Chondrocyte (in vitro differentiated cells): Measurements from ENCODE around the gene VSIG8. TPM values are rescaled to one million over a fixed set of nuclear protein-coding genes. Genes with fewer than 3 reads are reported as not detected.

Experiments
- DNase-seq: peaks from one replicate; pipeline ENCODE4 v3.0.0; 2021; ENCODE audit warnings: mixed read lengths, low spot score
- H3K27ac Mint-ChIP-seq: one replicate; pipeline ENCODE4 v1.8.0; 2021; ENCODE audit warnings: mild to moderate bottlenecking, moderate library complexity, mixed read lengths; ENCODE audit not compliant: unreplicated experiment
- H3K27me3 Mint-ChIP-seq: 2 replicates; pipeline ENCODE4 v1.8.0; 2021; ENCODE audit warnings: low read depth, mixed read lengths
- H3K36me3 Mint-ChIP-seq: 2 replicates; pipeline ENCODE4 v1.8.0; 2021; ENCODE audit warnings: low read depth, mixed read lengths
- H3K4me1 Mint-ChIP-seq: 2 replicates; pipeline ENCODE4 v1.8.0; 2021; ENCODE audit warnings: low read depth, mild to moderate bottlenecking, mixed read lengths
- H3K4me3 Mint-ChIP-seq: one replicate; pipeline ENCODE4 v1.8.0; 2021; ENCODE audit warnings: mild to moderate bottlenecking, moderate library complexity, mixed read lengths; ENCODE audit not compliant: unreplicated experiment
- H3K9me3 Mint-ChIP-seq: 2 replicates; pipeline ENCODE4 v1.8.0; 2021; ENCODE audit warnings: low read depth, mixed read lengths
- total RNA-seq: library from RNA; stranded (reverse); gene quantifications from 3 replicates; pipeline ENCODE4 v1.2.1, GENCODE V29; 2021
- TF ChIP-seq, protein P1 (sequence below): fragments of 200-600 bp; sonication (generic); IDR thresholded peaks from 2 replicates; pipeline ENCODE4 v1.5.0; 2021; ENCODE audit warnings: antibody characterized with exemption, mild to moderate bottlenecking, moderate library complexity

The VSIG8 gene
- total RNA-seq, 1 donor from 2014 or later, result not detected

DNA sequence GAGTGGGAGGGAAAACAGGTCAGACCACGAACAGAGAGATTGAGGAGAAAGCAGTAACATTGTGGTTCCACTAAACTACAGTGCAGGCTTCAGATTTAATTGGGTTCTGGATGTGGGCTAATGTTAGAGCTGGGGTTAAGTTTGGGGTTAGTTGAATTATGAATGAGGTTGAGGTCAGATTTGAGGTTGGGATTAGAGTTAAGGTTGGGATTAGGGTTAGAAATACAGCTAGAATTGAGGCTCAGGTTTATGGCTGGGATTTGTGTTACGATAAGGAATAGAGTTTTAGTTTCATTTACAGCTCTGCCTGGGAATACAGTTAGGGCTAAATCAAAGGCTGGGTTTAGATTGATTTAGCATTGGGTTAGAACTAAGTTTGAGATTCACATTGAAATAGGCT, 1.8 kb upstream of the VSIG8 start:
- Mint-ChIP-seq H3K27me3 (no peaks in the 10 kb centered on the region), H3K4me1 (peaks cover 7% of the 10 kb centered on the region), H3K4me3 (no peak overlapping the region), H3K36me3 (no peaks in the 10 kb centered on the region), H3K9me3 (no peaks in the 10 kb centered on the region), H3K27ac (no peak overlapping the region)
- TF ChIP-seq, protein P1, sequence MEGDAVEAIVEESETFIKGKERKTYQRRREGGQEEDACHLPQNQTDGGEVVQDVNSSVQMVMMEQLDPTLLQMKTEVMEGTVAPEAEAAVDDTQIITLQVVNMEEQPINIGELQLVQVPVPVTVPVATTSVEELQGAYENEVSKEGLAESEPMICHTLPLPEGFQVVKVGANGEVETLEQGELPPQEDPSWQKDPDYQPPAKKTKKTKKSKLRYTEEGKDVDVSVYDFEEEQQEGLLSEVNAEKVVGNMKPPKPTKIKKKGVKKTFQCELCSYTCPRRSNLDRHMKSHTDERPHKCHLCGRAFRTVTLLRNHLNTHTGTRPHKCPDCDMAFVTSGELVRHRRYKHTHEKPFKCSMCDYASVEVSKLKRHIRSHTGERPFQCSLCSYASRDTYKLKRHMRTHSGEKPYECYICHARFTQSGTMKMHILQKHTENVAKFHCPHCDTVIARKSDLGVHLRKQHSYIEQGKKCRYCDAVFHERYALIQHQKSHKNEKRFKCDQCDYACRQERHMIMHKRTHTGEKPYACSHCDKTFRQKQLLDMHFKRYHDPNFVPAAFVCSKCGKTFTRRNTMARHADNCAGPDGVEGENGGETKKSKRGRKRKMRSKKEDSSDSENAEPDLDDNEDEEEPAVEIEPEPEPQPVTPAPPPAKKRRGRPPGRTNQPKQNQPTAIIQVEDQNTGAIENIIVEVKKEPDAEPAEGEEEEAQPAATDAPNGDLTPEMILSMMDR, result no peak
- no peak for DNase-seq

DNA sequence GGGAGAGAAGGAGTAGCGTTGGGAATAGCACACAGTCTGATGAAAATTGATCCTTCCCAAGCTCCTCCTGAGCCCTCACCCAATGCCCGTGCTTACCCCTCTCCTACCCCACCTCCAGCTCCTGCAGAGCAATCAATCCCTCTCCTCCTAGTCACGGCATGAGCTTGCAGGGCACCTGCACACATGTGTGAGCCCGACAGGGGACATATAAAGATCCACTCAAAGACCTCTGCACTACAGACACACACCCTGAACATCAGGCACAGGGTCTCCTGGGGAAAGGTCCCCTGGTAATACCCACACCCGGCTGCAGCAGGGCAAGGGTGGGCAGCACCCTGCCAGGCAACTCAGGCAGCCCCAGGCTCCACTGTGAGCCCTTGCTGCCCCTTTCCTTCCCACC, 426 bp downstream of the VSIG8 start:
- Mint-ChIP-seq H3K9me3 (no peaks in the 10 kb centered on the region), H3K36me3 (no peaks in the 10 kb centered on the region), H3K4me3 (no peak overlapping the region), H3K27ac (no peak overlapping the region), H3K4me1 (no peaks in the 10 kb centered on the region), H3K27me3 (no peaks in the 10 kb centered on the region)
- no peak for DNase-seq
- TF ChIP-seq, protein P1, result no peak

DNA sequence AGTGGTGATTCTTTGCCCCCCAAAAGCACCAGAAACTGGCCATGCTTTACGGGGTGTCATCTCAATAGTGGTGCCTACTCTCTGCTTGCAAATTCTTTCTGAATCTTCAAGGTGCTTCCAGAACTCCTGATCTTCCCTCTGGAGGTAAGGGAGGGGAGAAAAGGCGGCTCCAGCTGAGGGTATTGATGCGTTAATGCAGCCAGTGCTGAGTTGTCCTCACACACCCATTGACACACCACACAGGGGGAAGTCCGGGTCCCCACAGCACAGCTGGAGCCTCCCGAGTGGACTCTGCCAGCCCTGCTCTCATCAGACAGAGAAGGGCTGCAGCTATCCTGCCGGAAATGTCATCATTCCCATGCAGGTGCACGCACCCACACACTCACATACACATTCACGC, 1.2 kb downstream of the VSIG8 start:
- H3K27me3 Mint-ChIP-seq, result no peaks in the 10 kb centered on the region
- H3K4me1 Mint-ChIP-seq, result no peaks in the 10 kb centered on the region
- TF ChIP-seq, protein P1, result no peak
- H3K4me3 Mint-ChIP-seq, result no peak overlapping the region
- no peak overlapping the region for H3K27ac Mint-ChIP-seq
- no peaks in the 10 kb centered on the region for H3K36me3 Mint-ChIP-seq
- no peak for DNase-seq
- no peaks in the 10 kb centered on the region for H3K9me3 Mint-ChIP-seq

DNA sequence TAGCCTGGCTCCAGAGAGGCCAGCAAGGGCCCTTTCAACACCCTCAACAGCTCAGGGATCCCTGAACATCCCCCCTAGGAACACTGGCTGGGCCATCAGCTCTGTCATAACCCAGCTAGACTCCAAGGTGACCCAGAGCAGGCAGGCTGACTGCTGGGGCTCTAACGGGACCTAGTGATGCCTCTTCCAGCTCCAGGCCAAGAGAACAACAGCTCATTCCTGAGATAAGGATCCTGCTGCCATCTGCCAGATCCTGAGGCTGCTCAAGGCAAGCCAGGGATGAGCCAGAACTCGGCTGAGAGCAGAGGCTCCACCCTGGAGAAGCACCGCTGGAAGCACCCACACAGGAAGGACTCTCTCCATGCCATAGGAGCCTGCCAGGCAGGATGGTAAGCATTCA, 2.0 kb downstream of the VSIG8 start:
- no peak overlapping the region for H3K27ac Mint-ChIP-seq
- no peaks in the 10 kb centered on the region for H3K4me1 Mint-ChIP-seq
- no peaks in the 10 kb centered on the region for H3K27me3 Mint-ChIP-seq
- no peaks in the 10 kb centered on the region for H3K9me3 Mint-ChIP-seq
- no peak for DNase-seq
- TF ChIP-seq, protein P1, result no peak
- no peak overlapping the region for H3K4me3 Mint-ChIP-seq
- no peaks in the 10 kb centered on the region for H3K36me3 Mint-ChIP-seq

DNA sequence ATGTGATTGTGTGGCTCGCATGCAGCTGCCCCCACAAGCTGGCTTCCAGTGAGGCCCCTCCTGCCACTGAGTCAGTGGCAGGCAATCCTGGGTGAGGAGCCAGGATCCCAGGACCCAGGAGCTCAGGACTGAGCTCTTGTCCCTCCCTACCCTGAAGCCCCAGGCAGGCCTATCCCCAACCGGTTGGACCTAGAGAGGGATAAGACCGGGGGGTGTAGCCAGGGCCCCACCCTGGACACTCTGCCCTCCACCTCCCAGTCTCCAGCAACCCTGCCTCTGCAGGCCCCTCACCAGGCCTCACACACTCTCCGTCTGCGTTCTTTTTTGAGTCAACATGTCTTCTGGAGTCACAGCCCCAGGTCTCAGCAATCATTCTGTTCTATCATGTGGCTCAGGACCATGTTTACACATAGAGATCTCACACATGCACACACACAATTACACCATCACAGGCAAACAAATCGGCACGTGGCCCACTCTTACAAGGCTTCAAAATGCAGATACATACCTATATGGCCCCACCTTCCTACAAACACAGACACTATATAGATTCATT, 2.6 kb downstream of the VSIG8 start:
- no peaks in the 10 kb centered on the region for H3K27me3 Mint-ChIP-seq
- no peak overlapping the region for H3K4me3 Mint-ChIP-seq
- TF ChIP-seq, protein P1, result no peak
- DNase-seq, result no peak
- H3K27ac Mint-ChIP-seq, result no peak overlapping the region
- H3K9me3 Mint-ChIP-seq, result no peaks in the 10 kb centered on the region
- H3K4me1 Mint-ChIP-seq, result peaks cover 5% of the 10 kb centered on the region
- no peaks in the 10 kb centered on the region for H3K36me3 Mint-ChIP-seq
